Globus pallidus (tissue), 1 donor: Measurements from ENCODE around the gene LCE3D.
A peak's percentile ranks its signal among the peaks of the same experiment; 100 is the strongest.
"Not testable (repeated sequence)": the region's sequence is repeated elsewhere in the genome, so short reads cannot be mapped to it uniquely, and the experiment has no call there.

Experiments used
- DNase-seq: peaks from one replicate; pipeline ENCODE4 v3.0.0-alpha.2; 2015; ENCODE audit warnings: low spot score

Gene LCE3D

GRCh38 chr1:152580433-152580832, at the start of gene LCE3D:
TSS of gene LCE3D (minus strand) at chr1:152580516. CDS start at chr1:152579936, 580 bp downstream.
- no peak for DNase-seq

- DNase-seq, result no peak
These were observed 46.4 kb upstream of the LCE3D start for GRCh38 chr1:152626744-152627143.

- DNase-seq, result no peak
These were observed 43.0 kb upstream of the LCE3D start for GRCh38 chr1:152623203-152623844.

- no peak for DNase-seq
These were observed 42.5 kb upstream of the LCE3D start, which contains the start of gene LCE3A for GRCh38 chr1:152622803-152623202. TSS of gene LCE3A (minus strand) at chr1:152623103. CDS start at chr1:152623103, 0 bp downstream.

- no peak for DNase-seq
These were observed 41.7 kb upstream of the LCE3D start for GRCh38 chr1:152621993-152622392.

GRCh38 chr1:152613511-152613910, 33.2 kb upstream of the LCE3D start, which contains the start of gene LCE3B:
TSS of gene LCE3B (plus strand) at chr1:152613811. CDS start at chr1:152613811, 0 bp downstream.
- DNase-seq, result no peak

GRCh38 chr1:152599934-152600333, 19.6 kb upstream of the LCE3D start, which contains the start of gene LCE3C:
TSS of gene LCE3C (plus strand) at chr1:152600234. CDS start at chr1:152600732, 498 bp downstream.
- DNase-seq, result no peak

GRCh38 chr1:152596986-152597385, 16.7 kb upstream of the LCE3D start:
- DNase-seq, result no peak

GRCh38 chr1:152585586-152585985, 5.3 kb upstream of the LCE3D start:
- DNase-seq, result no peak

- DNase-seq, result no peak
These were observed 2.3 kb upstream of the LCE3D start for GRCh38 chr1:152582647-152583046.

- DNase-seq, result not testable (repeated sequence)
These were observed 790 bp downstream of the LCE3D start for GRCh38 chr1:152579526-152579925.

- no peak for DNase-seq
These were observed 3.1 kb downstream of the LCE3D start for GRCh38 chr1:152577168-152577567.

GRCh38 chr1:152566681-152567080, 13.6 kb downstream of the LCE3D start, which contains the start of gene LCE3E:
TSS of gene LCE3E (minus strand) at chr1:152566780. CDS start at chr1:152566208, 572 bp downstream.
- no peak for DNase-seq

- no peak for DNase-seq
These were observed 14.6 kb downstream of the LCE3D start for GRCh38 chr1:152565535-152566215.

GRCh38 chr1:152565115-152565514, 15.2 kb downstream of the LCE3D start:
- no peak for DNase-seq

- DNase-seq, result not testable (repeated sequence)
These were observed 32.0 kb downstream of the LCE3D start for GRCh38 chr1:152548358-152548757.

- DNase-seq, result no peak
These were observed 33.6 kb downstream of the LCE3D start for GRCh38 chr1:152546704-152547103.

GRCh38 chr1:152543820-152544219, 36.5 kb downstream of the LCE3D start:
- DNase-seq, result no peak

GRCh38 chr1:152539901-152540300, 40.4 kb downstream of the LCE3D start:
- DNase-seq, result no peak

- peak; percentile 17 for DNase-seq
These were observed 42.8 kb downstream of the LCE3D start for GRCh38 chr1:152537496-152537895.

GRCh38 chr1:152535774-152536173, 44.5 kb downstream of the LCE3D start:
- no peak for DNase-seq

- no peak for DNase-seq
These were observed 46.9 kb downstream of the LCE3D start for GRCh38 chr1:152533327-152533938.
